ENCODE data around the gene RMRP.

DNA sequence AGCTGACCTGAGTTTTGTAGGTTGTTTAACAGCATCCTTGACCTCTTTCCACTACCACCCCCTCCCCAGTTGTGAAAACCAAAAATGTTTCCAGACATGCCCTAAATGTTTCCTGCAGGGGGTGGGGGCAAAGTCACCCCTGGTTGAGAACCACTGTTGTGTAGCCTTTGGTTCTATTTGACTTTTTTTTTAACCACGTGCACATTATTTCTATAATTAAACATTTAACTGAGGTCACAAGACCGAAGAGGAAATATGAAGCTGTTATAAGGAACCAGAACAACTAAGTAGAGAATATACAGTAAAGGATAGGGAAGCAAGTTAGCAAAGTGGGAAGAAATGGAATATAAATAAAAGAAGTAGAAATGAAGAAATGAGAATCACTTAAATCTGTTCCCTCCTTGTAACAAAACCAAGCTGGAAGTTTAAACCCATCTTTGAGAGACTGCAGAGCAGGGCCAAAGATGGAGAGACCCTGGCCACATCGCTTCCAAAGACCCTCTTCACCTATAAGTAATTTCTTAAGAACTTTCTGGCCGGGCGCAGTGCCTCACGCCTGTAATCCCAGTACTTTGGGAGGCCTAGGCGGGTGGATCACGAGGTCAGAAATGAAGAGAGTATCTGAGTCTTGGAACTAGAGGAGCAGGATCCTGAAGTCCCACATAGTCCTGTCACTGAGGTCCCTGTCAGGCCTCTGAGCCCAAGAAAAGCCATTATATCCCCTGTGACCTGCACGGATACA, 21.5 kb downstream of the RMRP start:
- TF ChIP-seq, protein P1, sequence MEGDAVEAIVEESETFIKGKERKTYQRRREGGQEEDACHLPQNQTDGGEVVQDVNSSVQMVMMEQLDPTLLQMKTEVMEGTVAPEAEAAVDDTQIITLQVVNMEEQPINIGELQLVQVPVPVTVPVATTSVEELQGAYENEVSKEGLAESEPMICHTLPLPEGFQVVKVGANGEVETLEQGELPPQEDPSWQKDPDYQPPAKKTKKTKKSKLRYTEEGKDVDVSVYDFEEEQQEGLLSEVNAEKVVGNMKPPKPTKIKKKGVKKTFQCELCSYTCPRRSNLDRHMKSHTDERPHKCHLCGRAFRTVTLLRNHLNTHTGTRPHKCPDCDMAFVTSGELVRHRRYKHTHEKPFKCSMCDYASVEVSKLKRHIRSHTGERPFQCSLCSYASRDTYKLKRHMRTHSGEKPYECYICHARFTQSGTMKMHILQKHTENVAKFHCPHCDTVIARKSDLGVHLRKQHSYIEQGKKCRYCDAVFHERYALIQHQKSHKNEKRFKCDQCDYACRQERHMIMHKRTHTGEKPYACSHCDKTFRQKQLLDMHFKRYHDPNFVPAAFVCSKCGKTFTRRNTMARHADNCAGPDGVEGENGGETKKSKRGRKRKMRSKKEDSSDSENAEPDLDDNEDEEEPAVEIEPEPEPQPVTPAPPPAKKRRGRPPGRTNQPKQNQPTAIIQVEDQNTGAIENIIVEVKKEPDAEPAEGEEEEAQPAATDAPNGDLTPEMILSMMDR (optimal IDR thresholded peaks at IDR 0.05 in 1 of 3, IDR thresholded peaks at IDR 0.05 in 1 of 3, conservative IDR thresholded peaks at IDR 0.05 in 1 of 3; ENCODE audit: extremely low read depth in 1 of 3, insufficient read depth in 2 of 3, low read length in 3 of 3): no peak
- no peak for TF ChIP-seq EZH2 (IDR thresholded peaks at IDR 0.05; ENCODE audit: low read length)

Measured in keratinocyte (primary cell).